NCI-H226 (cell line): ENCODE data around the gene HINT3.
"Not testable (repeated sequence)": the region's sequence is repeated elsewhere in the genome, so short reads cannot be mapped to it uniquely, and the experiment has no call there.

Experiments used
- DNase-seq: peaks from one replicate; pipeline ENCODE4 v3.0.0-alpha.2; 2015

HINT3 gene

GRCh38 chr6:125956506-125957390, at the start of gene HINT3:
TSS of gene HINT3 (plus strand) at chr6:125956770. CDS start at chr6:125956978, 208 bp downstream.
- DNase-seq = peak; percentile 97

- DNase-seq = no peak
Measured at GRCh38 chr6:125910527-125910926, 46.0 kb upstream of the HINT3 start.

- DNase-seq = not testable (repeated sequence)
Measured at GRCh38 chr6:125911051-125911451, 45.5 kb upstream of the HINT3 start.

- not testable (repeated sequence) for DNase-seq
Measured at GRCh38 chr6:125912430-125912829, 44.1 kb upstream of the HINT3 start.

- DNase-seq = no peak
Measured at GRCh38 chr6:125913145-125913544, 43.4 kb upstream of the HINT3 start.

GRCh38 chr6:125913864-125914351, 42.7 kb upstream of the HINT3 start:
- peak; percentile 70 for DNase-seq

GRCh38 chr6:125918230-125918629, 38.3 kb upstream of the HINT3 start:
- no peak for DNase-seq

- peak; percentile 81 for DNase-seq
Measured at GRCh38 chr6:125918681-125919566, 37.6 kb upstream of the HINT3 start.

GRCh38 chr6:125919618-125920017, 37.0 kb upstream of the HINT3 start:
- DNase-seq = no peak

- DNase-seq = no peak
Measured at GRCh38 chr6:125922322-125922860, 34.2 kb upstream of the HINT3 start.

- no peak for DNase-seq
Measured at GRCh38 chr6:125923366-125923877, 33.1 kb upstream of the HINT3 start.

GRCh38 chr6:125924169-125924568, 32.4 kb upstream of the HINT3 start:
- DNase-seq = no peak

- no peak for DNase-seq
Measured at GRCh38 chr6:125924697-125925358, 31.7 kb upstream of the HINT3 start.

GRCh38 chr6:125926711-125927110, 29.9 kb upstream of the HINT3 start:
- DNase-seq = no peak

GRCh38 chr6:125927761-125928160, 28.8 kb upstream of the HINT3 start:
- DNase-seq = no peak

GRCh38 chr6:125930765-125931418, 25.7 kb upstream of the HINT3 start:
- DNase-seq = no peak

GRCh38 chr6:125931733-125932450, 24.7 kb upstream of the HINT3 start:
- peak; percentile 33 for DNase-seq

GRCh38 chr6:125932451-125932795, 24.1 kb upstream of the HINT3 start:
- no peak for DNase-seq

GRCh38 chr6:125935520-125935919, 21.1 kb upstream of the HINT3 start:
- not testable (repeated sequence) for DNase-seq

- DNase-seq = no peak
Measured at GRCh38 chr6:125939026-125939425, 17.5 kb upstream of the HINT3 start.

GRCh38 chr6:125939791-125940190, 16.8 kb upstream of the HINT3 start:
- no peak for DNase-seq
